GM20000 (cell line): ENCODE data around the gene MAGI1.

ENCODE experiments used
- DNase-seq: peaks from one replicate; pipeline ENCODE4 v3.0.0; 2012; ENCODE audit warnings: low spot score
- CTCF ChIP-seq: IDR thresholded peaks from 2 replicates; pipeline ENCODE4 v1.5.1; 2012; ENCODE audit warnings: mild to moderate bottlenecking, control low read depth; ENCODE audit errors: extremely low read depth, missing control alignments

MAGI1 gene

GRCh38 chr3:65481085-65481484 lies 557.6 kb downstream of the MAGI1 start:
- no peak for DNase-seq
- TF ChIP-seq CTCF, result no peak

GRCh38 chr3:65479990-65480389 lies 558.7 kb downstream of the MAGI1 start:
- TF ChIP-seq CTCF, result no peak
- DNase-seq, result no peak

- no peak for DNase-seq
- TF ChIP-seq CTCF, result no peak
These were observed 559.9 kb downstream of the MAGI1 start for GRCh38 chr3:65478551-65479500.

GRCh38 chr3:65473736-65474135 lies 565.0 kb downstream of the MAGI1 start:
- DNase-seq, result no peak
- no peak for TF ChIP-seq CTCF

- no peak for TF ChIP-seq CTCF
- DNase-seq, result no peak
These were observed 566.2 kb downstream of the MAGI1 start for GRCh38 chr3:65472501-65472900.

GRCh38 chr3:65466300-65466988 lies 572.3 kb downstream of the MAGI1 start:
- no peak for TF ChIP-seq CTCF
- DNase-seq, result no peak

- TF ChIP-seq CTCF, result no peak
- no peak for DNase-seq
These were observed 588.8 kb downstream of the MAGI1 start for GRCh38 chr3:65449841-65450428.
